ENCODE results near the gene RNU6-7. TPM values are rescaled to one million over a fixed set of nuclear protein-coding genes. Genes with fewer than 3 reads are reported as not detected.

RNU6-7 gene
- total RNA-seq: not detected

- FAIRE-seq: no peak
- no peak for DNase-seq (ENCODE audit: low spot score in 2 of 2)
Measured at GRCh38 chr14:32201816-32202490, at the start of gene RNU6-7. TSS of gene RNU6-7 (plus strand) at chr14:32202045.

- FAIRE-seq (no peak), DNase-seq (ENCODE audit: low spot score in 2 of 2) (no peak)
Measured at GRCh38 chr14:32166029-32166428, 35.8 kb upstream of the RNU6-7 start.

- FAIRE-seq (no peak), DNase-seq (ENCODE audit: low spot score in 2 of 2) (no peak)
Measured at GRCh38 chr14:32166924-32167323, 34.9 kb upstream of the RNU6-7 start.

- no peak for FAIRE-seq
Measured at GRCh38 chr14:32167907-32168306, 33.9 kb upstream of the RNU6-7 start.

GRCh38 chr14:32169191-32169590 is 32.7 kb upstream of the RNU6-7 start:
- no peak for DNase-seq (ENCODE audit: low spot score in 2 of 2)
- FAIRE-seq: no peak

More at GRCh38 chr14:32167907-32168306, 33.9 kb upstream of the RNU6-7 start:
- DNase-seq (ENCODE audit: low spot score in 2 of 2): no peak

GRCh38 chr14:32171469-32171868 is 30.4 kb upstream of the RNU6-7 start:
- DNase-seq (ENCODE audit: low spot score in 2 of 2) (no peak), FAIRE-seq (no peak)

- FAIRE-seq: no peak
- DNase-seq (ENCODE audit: low spot score in 2 of 2): no peak
Measured at GRCh38 chr14:32183151-32184058, 18.4 kb upstream of the RNU6-7 start.

GRCh38 chr14:32185097-32185496 is 16.7 kb upstream of the RNU6-7 start:
- DNase-seq (ENCODE audit: low spot score in 2 of 2): no peak
- no peak for FAIRE-seq

GRCh38 chr14:32186248-32186647 is 15.6 kb upstream of the RNU6-7 start:
- no peak for FAIRE-seq

GRCh38 chr14:32189811-32190210 is 12.0 kb upstream of the RNU6-7 start:
- DNase-seq (ENCODE audit: low spot score in 2 of 2) (no peak), FAIRE-seq (no peak)

More at GRCh38 chr14:32186248-32186647, 15.6 kb upstream of the RNU6-7 start:
- DNase-seq (ENCODE audit: low spot score in 2 of 2): no peak

GRCh38 chr14:32190673-32191072 is 11.2 kb upstream of the RNU6-7 start:
- DNase-seq (ENCODE audit: low spot score in 2 of 2) (no peak), FAIRE-seq (no peak)

- no peak for DNase-seq (ENCODE audit: low spot score in 2 of 2)
- FAIRE-seq: no peak
Measured at GRCh38 chr14:32192712-32193373, 9.0 kb upstream of the RNU6-7 start.

- no peak for FAIRE-seq
- no peak for DNase-seq (ENCODE audit: low spot score in 2 of 2)
Measured at GRCh38 chr14:32193532-32193931, 8.3 kb upstream of the RNU6-7 start.

GRCh38 chr14:32195636-32196035 is 6.2 kb upstream of the RNU6-7 start:
- no peak for DNase-seq (ENCODE audit: low spot score in 2 of 2)
- FAIRE-seq: no peak

GRCh38 chr14:32197919-32198318 is 3.9 kb upstream of the RNU6-7 start:
- no peak for FAIRE-seq
- no peak for DNase-seq (ENCODE audit: low spot score in 2 of 2)

GRCh38 chr14:32200368-32201192 is 1.3 kb upstream of the RNU6-7 start:
- no peak for FAIRE-seq
- no peak for DNase-seq (ENCODE audit: low spot score in 2 of 2)

GRCh38 chr14:32201193-32201815 is 541 bp upstream of the RNU6-7 start:
- FAIRE-seq (no peak), DNase-seq (ENCODE audit: low spot score in 2 of 2) (no peak)

- no peak for FAIRE-seq
- DNase-seq (ENCODE audit: low spot score in 2 of 2): no peak
Measured at GRCh38 chr14:32202491-32202997, 699 bp downstream of the RNU6-7 start.

Measured in frontal cortex (tissue), 4 donors.